DMS 273 (cell line): ENCODE measurements around the gene SORCS2.

Source experiments
- DNase-seq: peaks from one replicate; lab custom pipeline; 2025; ENCODE audit not compliant: unreplicated experiment; lab: John Stamatoyannopoulos, UW

SORCS2 gene

DNA sequence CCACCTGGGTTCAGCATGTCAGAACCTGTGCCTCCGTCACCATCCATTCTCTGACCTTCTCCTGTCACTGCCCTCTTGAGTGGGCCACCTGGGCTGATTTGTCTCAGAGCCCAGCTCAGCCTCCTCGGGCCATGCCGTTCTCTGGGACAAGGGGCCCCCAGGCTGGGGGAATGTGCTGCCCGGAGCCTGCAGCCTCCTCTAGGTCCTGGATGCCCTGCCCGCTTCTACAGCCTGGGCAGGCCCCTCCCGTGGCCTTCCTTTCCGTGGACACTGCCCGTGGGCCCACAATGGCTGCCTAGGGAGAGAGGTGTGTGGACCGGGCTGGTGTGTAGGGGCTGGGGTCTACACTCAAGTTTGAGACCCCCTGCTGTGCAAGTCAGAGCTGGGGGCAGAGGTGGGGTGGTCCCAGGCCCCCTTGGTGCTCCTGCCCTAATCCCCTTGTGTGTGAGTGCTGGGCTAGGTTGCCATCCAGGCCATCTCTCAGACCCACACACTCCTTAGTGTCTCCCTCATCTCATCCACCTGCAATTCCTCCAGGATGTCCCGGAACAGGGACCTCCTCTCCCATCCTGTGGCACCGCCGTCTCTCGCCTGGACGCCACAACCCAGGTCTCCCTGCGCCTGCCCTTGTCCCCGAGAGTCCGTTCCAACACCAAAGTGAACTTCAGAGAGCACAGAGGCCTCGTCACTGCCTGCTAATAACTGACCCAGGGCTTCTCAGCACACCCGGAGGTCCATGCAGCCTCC lies 230.0 kb downstream of the SORCS2 start:
- no peak for DNase-seq

DNA sequence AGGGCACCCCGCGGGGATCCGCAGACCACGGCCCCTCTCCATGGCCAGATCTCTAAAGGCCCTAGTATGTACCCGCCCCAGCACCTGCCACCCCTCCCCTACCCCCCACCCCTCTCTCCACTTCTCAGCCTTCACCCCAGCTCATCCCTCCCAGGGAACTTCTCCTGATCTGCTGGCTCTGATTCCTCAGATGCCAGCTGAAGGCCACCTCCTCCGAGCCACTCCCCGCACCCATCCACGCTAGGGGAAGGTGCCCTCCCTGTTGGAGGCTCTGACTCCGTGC lies 230.5 kb downstream of the SORCS2 start:
- no peak for DNase-seq

GRCh38 chr4:7423391-7423790 lies 231.1 kb downstream of the SORCS2 start:
- no peak for DNase-seq

DNA sequence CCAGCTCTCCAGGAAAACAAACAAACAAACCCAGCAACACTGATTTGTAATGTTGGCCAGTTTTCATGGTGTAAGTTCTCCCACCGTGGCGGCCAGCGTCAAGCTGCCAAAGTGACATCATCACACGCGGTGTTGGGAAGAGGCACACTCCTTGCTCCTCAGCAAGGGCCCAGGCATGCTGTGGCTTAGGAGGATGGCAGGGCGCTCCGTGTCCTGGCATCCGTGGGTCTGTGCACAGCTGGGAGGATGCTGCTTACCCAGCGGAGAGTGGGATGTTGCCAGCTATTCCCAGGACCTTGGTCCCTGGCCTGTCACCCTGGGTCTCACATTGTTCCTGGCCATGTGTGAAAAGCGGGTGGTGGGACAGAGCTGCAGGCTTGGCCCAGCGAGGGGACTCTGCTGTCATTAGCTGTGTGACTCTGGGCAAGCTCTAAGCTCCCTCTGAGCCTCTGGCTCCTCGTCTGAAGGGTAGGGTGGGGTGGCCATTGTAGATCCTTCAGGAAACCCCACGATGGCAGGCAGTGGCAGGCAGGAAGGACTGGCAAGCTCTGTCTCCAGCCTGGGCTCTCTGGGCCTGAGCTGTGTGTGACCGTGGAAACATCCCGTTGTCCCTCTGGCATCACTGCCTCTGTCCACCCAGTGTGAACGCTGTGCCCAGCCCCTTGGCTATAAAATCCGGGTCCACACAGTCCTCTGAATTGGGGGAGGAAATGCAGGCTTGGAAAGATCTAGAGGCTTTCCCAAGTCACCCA lies 231.6 kb downstream of the SORCS2 start:
- DNase-seq = no peak

DNA sequence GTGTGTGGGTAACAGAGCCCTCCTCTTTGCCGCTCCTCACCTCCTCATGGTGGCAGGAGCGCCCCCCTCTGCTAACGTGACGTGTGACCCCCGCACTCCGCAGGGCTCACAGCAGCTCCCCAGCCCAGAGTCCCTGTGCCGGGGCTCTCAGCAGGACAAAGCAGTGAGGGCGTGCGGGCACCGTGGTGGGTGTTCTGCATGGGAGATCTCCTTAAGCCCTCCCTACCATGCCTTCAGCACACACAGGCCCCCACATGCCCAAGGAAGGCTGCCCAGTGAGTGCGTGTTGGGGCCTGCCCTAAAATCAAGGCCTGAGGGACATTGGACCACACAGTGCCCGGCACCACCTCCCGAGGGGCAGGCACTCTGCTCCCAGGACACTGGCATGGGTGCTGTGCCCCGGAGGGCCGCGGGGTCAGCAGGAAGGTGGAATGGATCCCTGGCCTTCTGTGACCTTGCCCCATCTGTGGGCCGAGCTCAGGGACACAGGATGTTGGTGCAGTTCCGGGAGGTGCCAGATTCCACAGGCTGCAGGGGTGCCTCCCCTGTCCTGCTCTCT lies 232.3 kb downstream of the SORCS2 start:
- DNase-seq = no peak

- DNase-seq = no peak
Measured at GRCh38 chr4:7425124-7425523, 232.8 kb downstream of the SORCS2 start.

- no peak for DNase-seq
Measured at GRCh38 chr4:7425591-7426468, 233.5 kb downstream of the SORCS2 start.

- no peak for DNase-seq
Measured at GRCh38 chr4:7426525-7427171, 234.3 kb downstream of the SORCS2 start.

GRCh38 chr4:7427361-7427760 lies 235.0 kb downstream of the SORCS2 start:
- no peak for DNase-seq

DNA sequence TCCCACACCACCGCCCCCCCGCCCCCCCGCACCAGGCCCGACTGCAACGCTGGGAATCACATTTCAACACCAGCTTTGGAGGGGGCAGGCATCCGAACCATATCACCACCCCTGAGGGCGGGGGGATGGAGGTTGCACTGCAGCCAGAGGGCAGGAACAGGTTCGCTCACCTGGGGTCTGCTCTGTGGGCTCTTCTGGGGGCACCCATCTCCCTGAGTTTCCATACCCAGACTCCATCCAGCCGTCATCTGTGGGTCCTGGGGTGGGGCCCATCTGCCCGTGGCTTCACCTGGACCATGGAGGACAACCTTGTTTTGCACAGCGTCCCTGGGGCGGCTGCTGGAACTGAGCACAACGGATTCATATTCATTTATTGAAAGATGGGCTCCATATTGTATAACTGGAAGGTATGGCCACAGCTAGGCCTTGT lies 235.5 kb downstream of the SORCS2 start:
- DNase-seq = no peak

DNA sequence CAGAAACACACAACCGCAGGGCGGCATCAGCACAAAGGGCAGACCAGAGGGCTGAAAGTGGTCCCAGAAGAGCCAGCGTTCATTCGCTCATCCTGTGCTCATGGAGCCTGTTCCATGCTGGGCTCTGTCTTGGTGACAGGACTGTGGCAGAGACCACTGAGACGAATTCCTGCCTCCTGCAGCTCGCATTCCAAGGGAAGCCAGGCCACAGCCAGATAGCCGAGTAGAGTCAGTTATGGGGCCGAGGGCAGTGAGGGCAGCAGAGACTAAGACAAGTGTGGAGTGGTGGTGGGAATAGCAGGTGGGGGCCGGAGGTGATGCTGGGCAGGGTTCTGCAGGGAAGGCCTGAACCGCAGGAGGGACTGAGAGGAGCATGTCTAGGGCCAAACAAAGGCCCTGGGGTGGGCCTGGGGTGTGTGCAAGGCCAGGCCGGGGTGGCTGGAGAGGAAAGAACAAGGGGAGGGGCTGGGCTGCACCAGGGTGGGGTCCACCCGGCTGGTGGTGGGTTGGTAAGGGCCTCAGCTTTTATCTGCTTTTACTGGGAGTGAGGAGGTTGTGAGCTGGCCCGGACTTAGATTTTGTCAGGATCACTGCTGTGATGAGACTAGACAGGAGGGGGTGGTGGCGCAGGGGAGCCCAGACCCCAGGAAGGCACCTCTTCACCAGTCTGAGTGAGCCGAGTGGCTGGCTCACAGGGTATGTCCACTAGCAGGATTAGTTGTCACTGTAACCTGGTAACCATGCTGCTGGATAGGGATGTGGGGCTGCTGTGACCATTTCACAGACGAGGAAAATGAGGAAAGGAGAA lies 236.1 kb downstream of the SORCS2 start:
- no peak for DNase-seq

DNA sequence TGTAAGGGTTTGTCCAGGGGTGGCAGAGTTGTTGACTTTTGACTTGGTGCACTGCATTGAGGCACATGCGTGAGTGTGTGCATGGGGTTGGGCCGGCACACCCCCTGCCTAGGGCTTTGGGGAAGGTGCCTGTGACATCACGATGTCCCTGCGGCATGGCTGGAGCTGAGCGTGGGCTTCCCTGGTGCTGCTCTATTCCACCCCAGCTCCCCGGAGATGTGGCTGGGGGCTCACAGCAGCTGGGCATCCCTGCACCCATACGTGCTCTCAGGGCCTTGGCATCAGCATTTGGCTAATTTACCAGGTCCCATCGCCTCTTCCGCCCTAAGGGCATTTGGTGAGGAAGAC lies 236.7 kb downstream of the SORCS2 start:
- DNase-seq = no peak

DNA sequence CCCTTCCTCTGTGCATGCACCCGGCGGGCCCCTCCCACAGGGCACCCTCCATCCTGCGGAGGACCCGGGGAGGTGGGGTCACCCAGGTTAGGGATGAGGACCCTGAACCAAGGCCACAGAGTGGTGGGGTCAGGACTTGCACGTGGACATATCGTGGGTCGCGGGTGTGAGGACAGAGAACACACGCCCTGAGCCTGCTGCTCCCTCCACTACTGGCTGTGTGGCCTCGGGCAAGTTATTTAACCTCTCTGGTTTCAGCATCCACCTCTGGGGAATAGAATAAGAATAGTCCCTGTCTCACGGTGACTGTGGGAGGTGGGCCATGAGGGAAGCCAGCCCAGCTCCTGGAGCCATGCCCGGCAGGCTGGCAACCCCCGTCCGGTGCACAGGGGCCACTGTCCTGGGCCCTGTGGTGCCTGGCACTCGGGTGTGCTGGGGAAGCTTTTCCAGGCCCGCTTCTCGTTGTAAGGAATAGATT lies 237.3 kb downstream of the SORCS2 start:
- DNase-seq = no peak

GRCh38 chr4:7430368-7430964 lies 238.1 kb downstream of the SORCS2 start:
- no peak for DNase-seq

DNA sequence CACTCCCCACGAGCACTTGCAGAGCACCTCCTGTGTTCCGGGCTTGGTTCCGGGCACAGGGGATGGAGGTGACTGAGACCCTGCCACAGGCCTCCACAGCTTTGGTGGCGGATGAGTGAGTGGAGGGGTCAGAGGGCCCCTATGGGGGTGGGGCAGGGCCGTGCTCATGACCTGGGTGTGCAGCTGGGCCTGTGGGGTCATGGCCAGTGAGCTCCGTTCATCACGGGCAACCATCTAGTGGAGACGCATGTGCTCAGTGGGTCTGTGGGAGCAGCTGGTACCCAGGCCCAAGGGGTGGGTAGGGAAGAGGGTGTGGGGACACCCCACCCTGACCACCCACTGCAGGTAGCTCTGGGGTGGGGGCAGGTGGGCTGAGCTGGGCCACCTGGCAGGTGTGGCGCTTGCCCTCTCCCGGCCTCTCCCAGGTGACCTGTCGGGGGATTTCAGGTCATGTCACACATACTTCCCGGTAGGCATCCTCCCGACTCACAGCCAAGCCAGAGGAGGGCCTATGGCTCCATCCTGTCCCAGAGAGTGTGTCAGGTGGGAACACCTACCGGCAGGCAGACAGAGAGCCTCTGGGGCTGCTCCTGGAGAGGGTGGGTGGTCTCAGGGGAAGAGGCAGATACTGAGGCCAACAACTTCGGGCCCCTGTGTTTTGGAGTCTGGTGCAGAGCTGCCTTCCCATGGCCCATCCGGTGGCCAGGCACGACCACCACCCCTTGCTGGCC lies 238.8 kb downstream of the SORCS2 start:
- no peak for DNase-seq

GRCh38 chr4:7431696-7432530 lies 239.6 kb downstream of the SORCS2 start:
- no peak for DNase-seq

DNA sequence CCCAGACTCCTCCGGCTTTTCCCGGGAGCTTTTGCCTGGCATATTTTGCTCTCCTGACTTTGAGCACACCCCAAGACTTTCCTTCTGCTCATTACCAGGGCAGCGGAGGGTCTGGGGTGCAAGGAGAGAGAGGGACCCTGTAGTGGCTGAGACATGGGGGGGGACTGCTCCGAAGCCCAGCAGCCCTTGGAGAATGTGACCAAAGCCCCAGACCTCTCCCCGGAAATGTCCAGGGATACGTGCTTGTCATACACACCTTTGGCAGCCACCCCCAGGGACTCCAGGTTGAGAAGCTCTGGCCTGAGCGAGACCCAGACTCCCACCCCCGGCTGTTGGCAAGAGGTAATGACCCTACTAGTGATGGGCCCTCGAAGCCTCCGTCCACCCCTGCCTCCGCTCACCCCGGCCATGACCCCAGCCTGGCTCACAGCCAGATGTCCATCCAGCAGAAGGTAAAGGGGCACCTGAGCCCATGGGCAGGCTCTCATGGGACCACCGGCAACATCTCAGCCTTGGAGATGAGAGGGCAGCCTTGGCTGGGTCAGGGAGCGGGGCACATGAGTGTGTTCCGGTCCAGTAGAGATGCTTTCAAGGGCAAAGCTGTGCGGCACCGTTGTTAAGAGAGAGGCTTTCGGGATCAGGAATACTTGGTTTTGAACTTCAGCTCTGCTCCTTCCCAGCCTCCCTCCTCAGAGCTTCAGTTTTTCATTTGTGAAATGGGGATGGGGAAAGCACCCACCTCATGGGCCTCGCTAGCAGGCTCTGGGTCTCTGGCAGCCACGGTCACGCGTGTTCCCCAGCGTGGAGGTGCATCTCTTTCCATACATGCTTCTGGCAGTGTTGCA lies 240.4 kb downstream of the SORCS2 start:
- DNase-seq = no peak
